ENCODE measurements around the gene PAPOLB. TPM values are rescaled to one million over a fixed set of nuclear protein-coding genes. Genes with fewer than 3 reads are reported as not detected.
A peak's percentile ranks its signal among the peaks of the same experiment; 100 is the strongest.

PAPOLB gene
- total RNA-seq, 1 donor from 2014 or later: 0.13 TPM

- no peaks in the 10 kb centered on the region for H3K27me3 ChIP-seq (ENCODE audit: control insufficient read depth, insufficient read depth, low read length)
- DNase-seq (ENCODE audit: low read depth): no peak
- no peak for TF ChIP-seq CTCF (IDR thresholded peaks at IDR 0.05; ENCODE audit: insufficient read depth, low read length, poor library complexity, severe bottlenecking)
- H3K36me3 ChIP-seq (ENCODE audit: control insufficient read depth, insufficient read depth, low read length): no peaks in the 10 kb centered on the region
- no peak overlapping the region for H3K4me3 ChIP-seq (ENCODE audit: low read depth, low read length)
Measured at GRCh38 chr7:4851459-4852422, 10.1 kb downstream of the PAPOLB start.

- no peak overlapping the region for H3K4me3 ChIP-seq (ENCODE audit: low read depth, low read length)
- H3K36me3 ChIP-seq (ENCODE audit: control insufficient read depth, insufficient read depth, low read length): no peaks in the 10 kb centered on the region
- no peak for DNase-seq (ENCODE audit: low read depth)
- no peaks in the 10 kb centered on the region for H3K27me3 ChIP-seq (ENCODE audit: control insufficient read depth, insufficient read depth, low read length)
- TF ChIP-seq CTCF (IDR thresholded peaks at IDR 0.05; ENCODE audit: insufficient read depth, low read length, poor library complexity, severe bottlenecking): no peak
Measured at GRCh38 chr7:4850262-4850795, 11.5 kb downstream of the PAPOLB start.

DNA sequence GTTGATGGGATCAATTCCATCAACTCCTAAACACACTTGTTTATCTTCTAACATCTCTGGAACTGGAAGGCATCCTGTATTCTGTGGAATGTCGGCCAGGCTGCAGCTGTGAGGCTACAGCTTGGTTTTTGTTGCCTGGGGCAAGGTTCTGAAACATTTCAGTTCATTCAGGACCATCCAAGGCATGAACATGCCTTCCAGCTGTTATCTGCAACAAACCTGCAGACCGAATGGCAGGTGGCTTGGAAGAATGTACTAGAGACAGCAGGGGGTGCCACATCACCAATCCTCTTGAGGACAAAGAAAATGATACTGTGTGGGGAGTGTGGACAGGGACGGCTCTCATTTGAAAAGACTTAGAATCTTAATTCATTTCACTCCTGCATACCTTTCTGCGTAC lies 12.4 kb downstream of the PAPOLB start:
- H3K4me3 ChIP-seq (ENCODE audit: low read depth, low read length): no peak overlapping the region
- peaks cover 2% of the 10 kb centered on the region for H3K27me3 ChIP-seq (ENCODE audit: control insufficient read depth, insufficient read depth, low read length)
- DNase-seq (ENCODE audit: low read depth): no peak
- H3K36me3 ChIP-seq (ENCODE audit: control insufficient read depth, insufficient read depth, low read length): no peaks in the 10 kb centered on the region
- peak; percentile 39 for TF ChIP-seq CTCF (IDR thresholded peaks at IDR 0.05; ENCODE audit: insufficient read depth, low read length, poor library complexity, severe bottlenecking)

DNA sequence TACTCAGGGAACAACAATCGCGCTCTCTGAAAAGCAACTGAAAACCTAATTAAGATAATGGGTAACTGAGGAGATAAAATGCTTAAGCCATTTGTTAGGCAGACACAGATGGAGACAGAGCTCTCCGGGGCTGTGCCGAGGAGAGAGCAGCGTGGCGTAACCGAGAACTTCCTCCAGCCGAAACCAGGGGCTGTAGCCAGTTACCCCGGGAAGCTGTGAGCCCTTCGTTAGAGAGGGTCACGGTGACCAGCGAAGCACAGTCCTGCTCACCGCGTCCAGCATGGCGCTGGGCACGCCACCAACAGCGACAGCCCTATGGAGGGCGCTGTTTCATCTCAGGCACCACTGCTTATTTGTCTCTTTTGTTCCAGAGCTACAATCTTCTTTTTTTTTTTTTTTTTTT lies 16.1 kb downstream of the PAPOLB start:
- peak; percentile 35 for TF ChIP-seq CTCF (IDR thresholded peaks at IDR 0.05; ENCODE audit: insufficient read depth, low read length, poor library complexity, severe bottlenecking)
- DNase-seq (ENCODE audit: low read depth): no peak
- Histone ChIP-seq H3K36me3 (ENCODE audit: control insufficient read depth, insufficient read depth, low read length) (no peaks in the 10 kb centered on the region), H3K27me3 (ENCODE audit: control insufficient read depth, insufficient read depth, low read length) (peaks cover 2% of the 10 kb centered on the region), H3K4me3 (ENCODE audit: low read depth, low read length) (no peak overlapping the region)

- H3K27me3 ChIP-seq (ENCODE audit: control insufficient read depth, insufficient read depth, low read length): peaks cover 9% of the 10 kb centered on the region
- no peaks in the 10 kb centered on the region for H3K36me3 ChIP-seq (ENCODE audit: control insufficient read depth, insufficient read depth, low read length)
- TF ChIP-seq CTCF (IDR thresholded peaks at IDR 0.05; ENCODE audit: insufficient read depth, low read length, poor library complexity, severe bottlenecking): no peak
- DNase-seq (ENCODE audit: low read depth): no peak
- H3K4me3 ChIP-seq (ENCODE audit: low read depth, low read length): no peak overlapping the region
Measured at GRCh38 chr7:4842319-4843064, 19.3 kb downstream of the PAPOLB start.
